Hepatocyte (in vitro differentiated cells): ENCODE data around the gene ACP7. TPM values are rescaled to one million over a fixed set of nuclear protein-coding genes. Genes with fewer than 3 reads are reported as not detected.

ENCODE experiments used
- DNase-seq: peaks from one replicate; pipeline ENCODE4 v3.0.0-alpha.2; 2016; ENCODE audit warnings: low spot score
- H2AFZ ChIP-seq: fragments of 200-600 bp; sonication (generic); 2 replicates; pipeline ENCODE4 v1.6.0; 2016; ENCODE audit warnings: antibody characterized with exemption, mild to moderate bottlenecking
- H3K27ac ChIP-seq: fragments of 200-600 bp; sonication (generic); 2 replicates; pipeline ENCODE4 v1.5.1; 2016; ENCODE audit warnings: mild to moderate bottlenecking
- H3K27me3 ChIP-seq: fragments of 200-600 bp; sonication (generic); 2 replicates; pipeline ENCODE4 v1.6.1; 2016
- H3K36me3 ChIP-seq: fragments of 200-600 bp; sonication (generic); replicated peaks from 2 replicates; pipeline ENCODE4 v1.5.1; 2016; ENCODE audit warnings: low read depth; ENCODE audit not compliant: insufficient read depth
- H3K4me1 ChIP-seq: fragments of 200-600 bp; sonication (generic); 2 replicates; pipeline ENCODE4 v1.5.1; 2016; ENCODE audit warnings: mild to moderate bottlenecking, moderate library complexity; ENCODE audit not compliant: insufficient read depth
- H3K4me2 ChIP-seq: fragments of 200-600 bp; sonication (generic); 2 replicates; pipeline ENCODE4 v1.6.0; 2016
- H3K4me3 ChIP-seq: fragments of 200-600 bp; sonication (generic); 2 replicates; pipeline ENCODE4 v1.5.1; 2016; ENCODE audit warnings: mild to moderate bottlenecking
- H3K79me2 ChIP-seq: fragments of 200-600 bp; sonication (generic); 2 replicates; pipeline ENCODE4 v1.6.0; 2017; ENCODE audit warnings: mild to moderate bottlenecking
- H3K9me2 ChIP-seq: fragments of 200-600 bp; sonication (generic); replicated peaks from 2 replicates; pipeline ENCODE4 v1.6.0; 2017; ENCODE audit warnings: mild to moderate bottlenecking; ENCODE audit not compliant: insufficient read depth
- H3K9me3 ChIP-seq: fragments of 200-600 bp; sonication (generic); 2 replicates; pipeline ENCODE4 v1.5.1; 2016; ENCODE audit warnings: low read depth, mild to moderate bottlenecking
- H4K20me1 ChIP-seq: fragments of 200-600 bp; sonication (generic); 2 replicates; pipeline ENCODE4 v1.6.0; 2016; ENCODE audit warnings: mild to moderate bottlenecking; ENCODE audit not compliant: insufficient read depth, poor library complexity, severe bottlenecking
- EZH2 ChIP-seq: fragments of 200-600 bp; sonication (generic); IDR thresholded peaks from 2 replicates; pipeline ENCODE4 v1.6.1; 2016; ENCODE audit warnings: antibody characterized with exemption, mild to moderate bottlenecking, borderline replicate concordance
- EZH2phosphoT487 ChIP-seq: fragments of 200-600 bp; sonication (generic); IDR thresholded peaks from one replicate; pipeline ENCODE4 v1.6.1; 2018; ENCODE audit warnings: antibody characterized with exemption, mild to moderate bottlenecking, low read depth, moderate library complexity; ENCODE audit not compliant: unreplicated experiment, severe bottlenecking
- WGBS: methylation state at CpG from one replicate; pipeline ENCODE4 v1.1.6; 2016; ENCODE audit warnings: low lambda C conversion rate; ENCODE audit errors: missing lambda C conversion rate; 5-methylcytosine and 5-hydroxymethylcytosine counted together
- polyA plus RNA-seq: library from polyadenylated mRNA; unstranded; fragments of >200 nt; fragmentation: Nextera tagmentation; extraction: Ambion mirVana; gene quantifications from 2 replicates; pipeline ENCODE4 v1.2.1, GENCODE V29; 2016
- total RNA-seq: library from RNA; depleted of rRNA; stranded (reverse); fragments of >200 nt; gene quantifications from 2 replicates; pipeline ENCODE4 v1.2.3, GENCODE V29; 2014
- TF ChIP-seq, protein P1 (sequence below): fragments of 200-600 bp; sonication (generic); IDR thresholded peaks from 2 replicates; pipeline ENCODE4 v1.5.1; 2016; ENCODE audit warnings: antibody characterized with exemption, mild to moderate bottlenecking; ENCODE audit not compliant: poor library complexity

ACP7 gene
- total and polyA plus RNA-seq, 2 experiments from 2014 or later, result 0.13 to 0.23 TPM

DNA sequence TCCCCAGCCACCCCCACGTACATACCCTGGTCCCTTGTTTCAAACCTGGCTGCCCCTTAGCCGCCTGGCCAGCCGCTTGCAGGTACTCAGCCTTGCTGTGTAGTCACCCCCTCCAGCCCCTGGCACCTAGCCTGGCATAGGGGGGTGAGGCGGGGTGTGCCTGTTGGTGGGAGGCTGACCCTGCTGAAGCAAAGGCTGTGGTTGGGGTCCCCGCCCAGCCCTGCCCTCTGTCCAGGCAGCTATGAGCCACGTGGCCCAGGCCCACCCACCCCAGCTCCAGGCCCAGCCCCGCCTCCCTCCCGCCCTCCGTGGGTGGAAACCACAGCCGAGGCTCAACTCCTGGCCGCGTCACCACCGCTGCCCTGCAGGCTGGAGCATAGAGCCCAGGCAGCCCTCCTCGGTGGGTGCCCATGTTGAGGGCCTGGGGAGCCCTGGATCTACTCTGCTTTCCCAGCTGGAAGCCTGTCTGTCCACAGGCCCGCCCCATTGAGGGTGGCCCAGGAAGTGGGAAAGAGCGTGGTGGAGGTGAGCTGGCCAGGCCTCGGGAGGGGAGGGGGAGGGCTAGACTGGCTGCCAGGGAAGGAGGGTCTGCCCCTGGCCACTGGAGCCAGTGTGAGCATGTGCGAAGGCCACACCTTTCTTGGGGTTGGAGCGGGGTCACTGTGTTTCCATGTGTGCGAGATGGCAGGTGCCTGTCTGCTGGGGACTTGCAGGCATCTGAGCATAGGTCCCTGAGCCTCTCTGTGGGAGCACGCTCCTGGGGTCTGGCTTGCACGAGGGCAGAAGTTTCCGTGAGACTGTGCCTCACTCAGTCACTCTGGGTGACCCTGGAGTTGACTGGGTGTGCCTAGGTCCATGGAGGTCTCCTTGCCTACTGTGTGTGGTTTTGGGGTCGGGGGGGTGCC is 72.4 kb downstream of the ACP7 start:
- peaks cover 56% of the 10 kb centered on the region for H4K20me1 ChIP-seq

GRCh38 chr19:39157275-39157996 is 73.3 kb downstream of the ACP7 start:
- Histone ChIP-seq H3K4me2 (no peak overlapping the region), H2AFZ (no peak overlapping the region), H3K9me3 (no peaks in the 10 kb centered on the region), H3K36me3 (no peaks in the 10 kb centered on the region), H3K4me1 (peaks cover 64% of the 10 kb centered on the region), H3K79me2 (peaks cover 98% of the 10 kb centered on the region), H4K20me1 (peaks cover 60% of the 10 kb centered on the region), H3K27me3 (no peaks in the 10 kb centered on the region), H3K27ac (no peak overlapping the region), H3K4me3 (no peak overlapping the region), H3K9me2 (no peaks in the 10 kb centered on the region)
- 79% methylated on average over 23 of the region's 23 CpGs for WGBS
- DNase-seq, result no peak
- TF ChIP-seq, protein P1, sequence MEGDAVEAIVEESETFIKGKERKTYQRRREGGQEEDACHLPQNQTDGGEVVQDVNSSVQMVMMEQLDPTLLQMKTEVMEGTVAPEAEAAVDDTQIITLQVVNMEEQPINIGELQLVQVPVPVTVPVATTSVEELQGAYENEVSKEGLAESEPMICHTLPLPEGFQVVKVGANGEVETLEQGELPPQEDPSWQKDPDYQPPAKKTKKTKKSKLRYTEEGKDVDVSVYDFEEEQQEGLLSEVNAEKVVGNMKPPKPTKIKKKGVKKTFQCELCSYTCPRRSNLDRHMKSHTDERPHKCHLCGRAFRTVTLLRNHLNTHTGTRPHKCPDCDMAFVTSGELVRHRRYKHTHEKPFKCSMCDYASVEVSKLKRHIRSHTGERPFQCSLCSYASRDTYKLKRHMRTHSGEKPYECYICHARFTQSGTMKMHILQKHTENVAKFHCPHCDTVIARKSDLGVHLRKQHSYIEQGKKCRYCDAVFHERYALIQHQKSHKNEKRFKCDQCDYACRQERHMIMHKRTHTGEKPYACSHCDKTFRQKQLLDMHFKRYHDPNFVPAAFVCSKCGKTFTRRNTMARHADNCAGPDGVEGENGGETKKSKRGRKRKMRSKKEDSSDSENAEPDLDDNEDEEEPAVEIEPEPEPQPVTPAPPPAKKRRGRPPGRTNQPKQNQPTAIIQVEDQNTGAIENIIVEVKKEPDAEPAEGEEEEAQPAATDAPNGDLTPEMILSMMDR, result no peak
- TF ChIP-seq EZH2phosphoT487 (no peak), EZH2 (no peak)

More for the DNA sequence above, 72.4 kb downstream of the ACP7 start:
- H3K27ac ChIP-seq, result no peak overlapping the region
- 75% methylated on average over 19 of the region's 24 CpGs for WGBS
- H3K9me3 ChIP-seq, result no peaks in the 10 kb centered on the region
- H3K4me2 ChIP-seq, result peak overlapping the region; percentile 54
- no peak overlapping the region for H3K4me3 ChIP-seq
- H3K27me3 ChIP-seq, result no peaks in the 10 kb centered on the region
- H3K4me1 ChIP-seq, result peaks cover 64% of the 10 kb centered on the region
- H3K36me3 ChIP-seq, result no peaks in the 10 kb centered on the region
- no peak overlapping the region for H2AFZ ChIP-seq
- DNase-seq, result no peak
- H3K79me2 ChIP-seq, result peaks cover 98% of the 10 kb centered on the region
- TF ChIP-seq EZH2 (no peak), EZH2phosphoT487 (no peak)
- no peaks in the 10 kb centered on the region for H3K9me2 ChIP-seq

- Histone ChIP-seq H4K20me1 (peaks cover 65% of the 10 kb centered on the region), H3K4me2 (no peak overlapping the region), H3K9me2 (no peaks in the 10 kb centered on the region), H3K4me3 (no peak overlapping the region), H3K9me3 (no peaks in the 10 kb centered on the region), H3K79me2 (peaks cover 98% of the 10 kb centered on the region), H3K27me3 (no peaks in the 10 kb centered on the region), H3K4me1 (peaks cover 64% of the 10 kb centered on the region), H2AFZ (no peak overlapping the region), H3K27ac (no peak overlapping the region), H3K36me3 (no peaks in the 10 kb centered on the region)
- TF ChIP-seq EZH2, result no peak
- TF ChIP-seq EZH2phosphoT487, result no peak
- TF ChIP-seq, protein P1, result no peak
- no peak for DNase-seq
- WGBS, result 98% methylated on average over 14 of the region's 15 CpGs
Measured at GRCh38 chr19:39157997-39158389, 73.8 kb downstream of the ACP7 start.
